ENCODE data around the gene NR2F1-AS1. TPM values are rescaled to one million over a fixed set of nuclear protein-coding genes. Genes with fewer than 3 reads are reported as not detected.

Gene NR2F1-AS1
- total RNA-seq, 1 experiment from 2014 or later, result 1.5 TPM

GRCh38 chr5:93576994-93577853 lies 3.8 kb downstream of the NR2F1-AS1 start:
- ChIA-PET POLR2A (no interaction called here), CTCF (interaction anchor here (1.0 kb wide), 1 partner anchor 668 kb away, joined by 3 read pairs; no protein-coding TSS in a partner anchor)
- no peaks in the 10 kb centered on the region for H3K36me3 Mint-ChIP-seq
- no peaks in the 10 kb centered on the region for H3K9me3 Mint-ChIP-seq
- H3K27me3 Mint-ChIP-seq (ENCODE audit: low read depth), result no peaks in the 10 kb centered on the region
- no peak overlapping the region for H3K4me3 Mint-ChIP-seq
- TF ChIP-seq HMGA2 (CRISPR knock-in tag; IDR thresholded peaks at IDR 0.05), result no peak
- TF ChIP-seq ZNF671 (CRISPR knock-in tag; IDR thresholded peaks at IDR 0.05), result no peak
- TF ChIP-seq GABPB1 (CRISPR knock-in tag; IDR thresholded peaks at IDR 0.05), result no peak
- TF ChIP-seq, protein P1, sequence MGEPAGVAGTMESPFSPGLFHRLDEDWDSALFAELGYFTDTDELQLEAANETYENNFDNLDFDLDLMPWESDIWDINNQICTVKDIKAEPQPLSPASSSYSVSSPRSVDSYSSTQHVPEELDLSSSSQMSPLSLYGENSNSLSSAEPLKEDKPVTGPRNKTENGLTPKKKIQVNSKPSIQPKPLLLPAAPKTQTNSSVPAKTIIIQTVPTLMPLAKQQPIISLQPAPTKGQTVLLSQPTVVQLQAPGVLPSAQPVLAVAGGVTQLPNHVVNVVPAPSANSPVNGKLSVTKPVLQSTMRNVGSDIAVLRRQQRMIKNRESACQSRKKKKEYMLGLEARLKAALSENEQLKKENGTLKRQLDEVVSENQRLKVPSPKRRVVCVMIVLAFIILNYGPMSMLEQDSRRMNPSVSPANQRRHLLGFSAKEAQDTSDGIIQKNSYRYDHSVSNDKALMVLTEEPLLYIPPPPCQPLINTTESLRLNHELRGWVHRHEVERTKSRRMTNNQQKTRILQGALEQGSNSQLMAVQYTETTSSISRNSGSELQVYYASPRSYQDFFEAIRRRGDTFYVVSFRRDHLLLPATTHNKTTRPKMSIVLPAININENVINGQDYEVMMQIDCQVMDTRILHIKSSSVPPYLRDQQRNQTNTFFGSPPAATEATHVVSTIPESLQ (CRISPR knock-in tag; IDR thresholded peaks at IDR 0.05), result no peak
- TF ChIP-seq, protein P2, sequence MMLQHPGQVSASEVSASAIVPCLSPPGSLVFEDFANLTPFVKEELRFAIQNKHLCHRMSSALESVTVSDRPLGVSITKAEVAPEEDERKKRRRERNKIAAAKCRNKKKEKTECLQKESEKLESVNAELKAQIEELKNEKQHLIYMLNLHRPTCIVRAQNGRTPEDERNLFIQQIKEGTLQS (CRISPR knock-in tag; conservative IDR thresholded peaks at IDR 0.05), result no peak
- no peak for TF ChIP-seq ZNF423 (CRISPR knock-in tag; IDR thresholded peaks at IDR 0.05)
- TF ChIP-seq HMGXB4 (CRISPR knock-in tag; IDR thresholded peaks at IDR 0.05), result no peak
- no peak for TF ChIP-seq ZNF263 (CRISPR knock-in tag; IDR thresholded peaks at IDR 0.05; ENCODE audit: low read depth)
- TF ChIP-seq, protein P3, sequence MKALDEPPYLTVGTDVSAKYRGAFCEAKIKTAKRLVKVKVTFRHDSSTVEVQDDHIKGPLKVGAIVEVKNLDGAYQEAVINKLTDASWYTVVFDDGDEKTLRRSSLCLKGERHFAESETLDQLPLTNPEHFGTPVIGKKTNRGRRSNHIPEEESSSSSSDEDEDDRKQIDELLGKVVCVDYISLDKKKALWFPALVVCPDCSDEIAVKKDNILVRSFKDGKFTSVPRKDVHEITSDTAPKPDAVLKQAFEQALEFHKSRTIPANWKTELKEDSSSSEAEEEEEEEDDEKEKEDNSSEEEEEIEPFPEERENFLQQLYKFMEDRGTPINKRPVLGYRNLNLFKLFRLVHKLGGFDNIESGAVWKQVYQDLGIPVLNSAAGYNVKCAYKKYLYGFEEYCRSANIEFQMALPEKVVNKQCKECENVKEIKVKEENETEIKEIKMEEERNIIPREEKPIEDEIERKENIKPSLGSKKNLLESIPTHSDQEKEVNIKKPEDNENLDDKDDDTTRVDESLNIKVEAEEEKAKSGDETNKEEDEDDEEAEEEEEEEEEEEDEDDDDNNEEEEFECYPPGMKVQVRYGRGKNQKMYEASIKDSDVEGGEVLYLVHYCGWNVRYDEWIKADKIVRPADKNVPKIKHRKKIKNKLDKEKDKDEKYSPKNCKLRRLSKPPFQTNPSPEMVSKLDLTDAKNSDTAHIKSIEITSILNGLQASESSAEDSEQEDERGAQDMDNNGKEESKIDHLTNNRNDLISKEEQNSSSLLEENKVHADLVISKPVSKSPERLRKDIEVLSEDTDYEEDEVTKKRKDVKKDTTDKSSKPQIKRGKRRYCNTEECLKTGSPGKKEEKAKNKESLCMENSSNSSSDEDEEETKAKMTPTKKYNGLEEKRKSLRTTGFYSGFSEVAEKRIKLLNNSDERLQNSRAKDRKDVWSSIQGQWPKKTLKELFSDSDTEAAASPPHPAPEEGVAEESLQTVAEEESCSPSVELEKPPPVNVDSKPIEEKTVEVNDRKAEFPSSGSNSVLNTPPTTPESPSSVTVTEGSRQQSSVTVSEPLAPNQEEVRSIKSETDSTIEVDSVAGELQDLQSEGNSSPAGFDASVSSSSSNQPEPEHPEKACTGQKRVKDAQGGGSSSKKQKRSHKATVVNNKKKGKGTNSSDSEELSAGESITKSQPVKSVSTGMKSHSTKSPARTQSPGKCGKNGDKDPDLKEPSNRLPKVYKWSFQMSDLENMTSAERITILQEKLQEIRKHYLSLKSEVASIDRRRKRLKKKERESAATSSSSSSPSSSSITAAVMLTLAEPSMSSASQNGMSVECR (CRISPR knock-in tag; IDR thresholded peaks at IDR 0.05; ENCODE audit: borderline replicate concordance), result no peak
- TF ChIP-seq, protein P4, sequence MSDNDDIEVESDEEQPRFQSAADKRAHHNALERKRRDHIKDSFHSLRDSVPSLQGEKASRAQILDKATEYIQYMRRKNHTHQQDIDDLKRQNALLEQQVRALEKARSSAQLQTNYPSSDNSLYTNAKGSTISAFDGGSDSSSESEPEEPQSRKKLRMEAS (CRISPR knock-in tag; IDR thresholded peaks at IDR 0.05), result no peak
- H3K4me1 Mint-ChIP-seq, result peaks cover 50% of the 10 kb centered on the region
- no peak for ATAC-seq
- no peak for DNase-seq (ENCODE audit: low spot score)
- no peak overlapping the region for H3K27ac Mint-ChIP-seq

DNA sequence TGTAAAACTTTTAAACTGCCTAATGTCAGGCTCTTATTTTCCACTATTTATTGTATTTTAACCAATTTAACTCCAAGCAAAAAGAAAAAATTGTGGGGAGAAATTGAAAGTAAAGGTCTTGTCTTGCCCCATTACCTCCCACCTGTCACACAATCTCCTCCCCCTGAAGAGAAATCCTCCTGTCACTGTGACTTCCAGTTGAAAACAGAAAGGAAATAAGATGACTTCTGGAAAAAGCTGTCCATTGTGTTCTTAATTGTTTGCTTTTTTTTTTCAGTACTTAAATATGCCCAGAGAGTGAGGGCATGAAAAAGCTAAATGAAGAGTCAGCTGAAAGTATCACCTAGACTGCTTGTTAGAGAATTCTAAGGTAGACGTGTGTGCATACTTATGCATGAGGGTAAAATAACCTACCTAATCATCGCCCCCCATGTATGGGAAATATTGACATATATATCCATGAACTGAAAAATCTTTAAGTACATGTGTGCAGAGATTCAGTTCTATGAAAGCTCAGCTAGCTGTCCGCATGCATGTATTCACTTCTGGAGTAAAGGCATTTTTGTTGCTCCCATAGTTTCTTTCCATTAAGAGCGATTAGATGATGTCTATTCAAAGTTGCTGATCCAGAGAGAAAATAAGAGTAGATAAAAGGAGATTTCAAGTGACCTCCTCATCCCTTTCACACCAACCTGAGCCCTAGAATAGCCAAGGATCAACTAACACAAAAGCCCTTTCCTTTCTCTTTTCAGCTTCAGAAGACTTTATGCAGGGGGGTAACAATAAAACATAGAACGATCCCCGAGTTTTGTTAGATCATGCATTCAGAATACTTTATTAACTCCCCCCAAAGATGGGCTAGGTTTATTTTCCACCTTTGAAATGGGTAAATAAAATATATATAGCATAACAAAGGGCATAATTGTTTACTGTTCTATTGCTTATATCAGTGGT lies 5.3 kb downstream of the NR2F1-AS1 start:
- CTCF ChIA-PET, result interaction anchor here (0.5 kb wide), 1 partner anchor 26 kb away, joined by 3 read pairs; no protein-coding TSS in a partner anchor

More for the DNA sequence above, 5.3 kb downstream of the NR2F1-AS1 start:
- Mint-ChIP-seq H3K4me3 (no peak overlapping the region), H3K9me3 (no peaks in the 10 kb centered on the region), H3K4me1 (peaks cover 58% of the 10 kb centered on the region), H3K27ac (no peak overlapping the region), H3K36me3 (no peaks in the 10 kb centered on the region), H3K27me3 (ENCODE audit: low read depth) (no peaks in the 10 kb centered on the region)
- ATAC-seq (no peak), DNase-seq (ENCODE audit: low spot score) (no peak)
- POLR2A ChIA-PET, result no interaction called here
- no peak for TF ChIP-seq ZNF138 (CRISPR knock-in tag; conservative IDR thresholded peaks at IDR 0.05)
- no peak for TF ChIP-seq ZNF671 (CRISPR knock-in tag; IDR thresholded peaks at IDR 0.05)
- TF ChIP-seq, protein P5, sequence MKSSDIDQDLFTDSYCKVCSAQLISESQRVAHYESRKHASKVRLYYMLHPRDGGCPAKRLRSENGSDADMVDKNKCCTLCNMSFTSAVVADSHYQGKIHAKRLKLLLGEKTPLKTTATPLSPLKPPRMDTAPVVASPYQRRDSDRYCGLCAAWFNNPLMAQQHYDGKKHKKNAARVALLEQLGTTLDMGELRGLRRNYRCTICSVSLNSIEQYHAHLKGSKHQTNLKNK (CRISPR knock-in tag; IDR thresholded peaks at IDR 0.05), result no peak
- TF ChIP-seq ZNF396 (CRISPR knock-in tag; IDR thresholded peaks at IDR 0.05; ENCODE audit: borderline replicate concordance), result no peak
- no peak for TF ChIP-seq ETV6 (CRISPR knock-in tag; IDR thresholded peaks at IDR 0.05)
- no peak for TF ChIP-seq MYBL2 (CRISPR knock-in tag; IDR thresholded peaks at IDR 0.05)
